Measurements from ENCODE around the gene THOC1. TPM values are rescaled to one million over a fixed set of nuclear protein-coding genes. Genes with fewer than 3 reads are reported as not detected.

Gene THOC1
- polyA plus RNA-seq, 3 donors, result 7.8 to 18.3 (median 8.9) TPM

DNA sequence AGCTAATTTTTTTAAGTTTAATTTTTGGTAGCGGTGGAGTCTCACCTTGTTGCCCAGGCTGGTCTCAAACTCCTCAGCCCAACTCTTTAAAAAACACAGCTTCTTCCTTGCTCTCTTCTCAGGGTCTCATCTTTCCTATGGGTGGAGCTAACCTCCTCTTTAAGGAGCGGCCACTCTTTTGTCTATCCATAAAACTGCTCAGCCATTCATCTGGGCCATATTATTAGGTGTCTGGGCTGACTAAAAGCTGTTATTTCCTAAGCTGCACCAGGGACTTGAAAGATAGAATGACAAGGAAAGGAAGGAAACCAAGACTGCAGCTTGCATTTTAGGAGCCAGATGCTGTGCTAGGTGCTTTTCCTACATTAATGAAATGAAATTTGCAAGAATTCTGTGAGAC is 35.8 kb upstream of the THOC1 start:
- Histone ChIP-seq H3K79me2 (ENCODE audit: insufficient read depth, low read length) (no peaks in the 10 kb centered on the region), H3K27ac (ENCODE audit: low read depth in 1 of 2, low read length in 2 of 2) (no peak overlapping the region), H3K27me3 (ENCODE audit: control insufficient read depth in 2 of 2, insufficient read depth in 2 of 2, low read length in 2 of 2) (no peaks in the 10 kb centered on the region), H3K4me2 (replicated peaks; ENCODE audit: extremely low read depth, low read length, poor library complexity, severe bottlenecking) (no peak overlapping the region), H3K9ac (ENCODE audit: insufficient read depth, low read length, poor library complexity, severe bottlenecking) (no peak overlapping the region), H3K36me3 (replicated peaks in 1 of 2; ENCODE audit: control insufficient read depth in 1 of 2, insufficient read depth in 2 of 2, low read length in 2 of 2) (no peaks in the 10 kb centered on the region), H3K4me3 (replicated peaks in 1 of 3; ENCODE audit: low read depth in 2 of 3, low read length in 3 of 3) (no peak overlapping the region), H2AFZ (ENCODE audit: insufficient read depth, low read depth, low read length, poor library complexity, severe bottlenecking) (no peak overlapping the region), H4K20me1 (ENCODE audit: insufficient read depth, low read length) (no peaks in the 10 kb centered on the region), H3K4me1 (ENCODE audit: control insufficient read depth in 1 of 2, insufficient read depth in 2 of 2, low read length in 2 of 2) (no peaks in the 10 kb centered on the region), H3K9me3 (replicated peaks in 1 of 2; ENCODE audit: control insufficient read depth in 1 of 2, insufficient read depth in 1 of 2, low read length in 2 of 2) (no peaks in the 10 kb centered on the region)
- DNase-seq, result no peak
- Mint-ChIP-seq H3K4me1 (no peaks in the 10 kb centered on the region), H3K36me3 (no peaks in the 10 kb centered on the region), H3K27ac (no peak overlapping the region), H3K27me3 (ENCODE audit: low read depth in 3 of 3) (peaks cover 0 to 4% (median 4%) of the 10 kb centered on the region in 3 donors), H3K4me3 (no peak overlapping the region), H3K9me3 (no peaks in the 10 kb centered on the region)
- no CpG with 5 or more reads among the region's 2 CpGs for WGBS (ENCODE audit: insufficient coverage)
- TF ChIP-seq, protein P1, sequence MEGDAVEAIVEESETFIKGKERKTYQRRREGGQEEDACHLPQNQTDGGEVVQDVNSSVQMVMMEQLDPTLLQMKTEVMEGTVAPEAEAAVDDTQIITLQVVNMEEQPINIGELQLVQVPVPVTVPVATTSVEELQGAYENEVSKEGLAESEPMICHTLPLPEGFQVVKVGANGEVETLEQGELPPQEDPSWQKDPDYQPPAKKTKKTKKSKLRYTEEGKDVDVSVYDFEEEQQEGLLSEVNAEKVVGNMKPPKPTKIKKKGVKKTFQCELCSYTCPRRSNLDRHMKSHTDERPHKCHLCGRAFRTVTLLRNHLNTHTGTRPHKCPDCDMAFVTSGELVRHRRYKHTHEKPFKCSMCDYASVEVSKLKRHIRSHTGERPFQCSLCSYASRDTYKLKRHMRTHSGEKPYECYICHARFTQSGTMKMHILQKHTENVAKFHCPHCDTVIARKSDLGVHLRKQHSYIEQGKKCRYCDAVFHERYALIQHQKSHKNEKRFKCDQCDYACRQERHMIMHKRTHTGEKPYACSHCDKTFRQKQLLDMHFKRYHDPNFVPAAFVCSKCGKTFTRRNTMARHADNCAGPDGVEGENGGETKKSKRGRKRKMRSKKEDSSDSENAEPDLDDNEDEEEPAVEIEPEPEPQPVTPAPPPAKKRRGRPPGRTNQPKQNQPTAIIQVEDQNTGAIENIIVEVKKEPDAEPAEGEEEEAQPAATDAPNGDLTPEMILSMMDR (IDR thresholded peaks at IDR 0.05), result no peak
- intact Hi-C loops (cut with micrococcal nuclease), result no loop called here

DNA sequence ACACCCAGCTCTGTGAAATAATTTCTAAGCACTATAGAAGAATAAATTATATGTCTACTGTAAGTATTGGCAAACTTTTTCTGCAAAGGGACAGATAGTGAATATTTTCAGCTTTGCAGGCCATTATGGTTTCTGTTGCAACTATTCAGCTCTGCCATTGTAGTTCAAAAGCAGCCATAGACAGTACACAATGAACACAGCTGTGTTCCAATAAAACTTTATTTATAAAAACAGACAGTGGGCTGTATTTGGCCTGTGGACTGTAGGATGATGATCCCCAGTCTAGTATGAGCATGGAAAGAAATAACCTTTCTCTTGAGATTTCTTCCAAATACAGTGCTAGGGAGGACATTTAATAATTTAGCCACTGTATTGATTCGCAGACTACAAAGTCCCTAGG is 35.2 kb upstream of the THOC1 start:
- Histone ChIP-seq H3K27me3 (ENCODE audit: control insufficient read depth in 2 of 2, insufficient read depth in 2 of 2, low read length in 2 of 2) (no peaks in the 10 kb centered on the region), H3K79me2 (ENCODE audit: insufficient read depth, low read length) (no peaks in the 10 kb centered on the region), H3K4me3 (replicated peaks in 1 of 3; ENCODE audit: low read depth in 2 of 3, low read length in 3 of 3) (no peak overlapping the region), H3K4me1 (ENCODE audit: control insufficient read depth in 1 of 2, insufficient read depth in 2 of 2, low read length in 2 of 2) (no peaks in the 10 kb centered on the region), H3K27ac (ENCODE audit: low read depth in 1 of 2, low read length in 2 of 2) (no peak overlapping the region), H3K9ac (ENCODE audit: insufficient read depth, low read length, poor library complexity, severe bottlenecking) (no peak overlapping the region), H3K9me3 (replicated peaks in 1 of 2; ENCODE audit: control insufficient read depth in 1 of 2, insufficient read depth in 1 of 2, low read length in 2 of 2) (no peaks in the 10 kb centered on the region), H2AFZ (ENCODE audit: insufficient read depth, low read depth, low read length, poor library complexity, severe bottlenecking) (no peak overlapping the region), H3K4me2 (replicated peaks; ENCODE audit: extremely low read depth, low read length, poor library complexity, severe bottlenecking) (no peak overlapping the region), H4K20me1 (ENCODE audit: insufficient read depth, low read length) (no peaks in the 10 kb centered on the region), H3K36me3 (replicated peaks in 1 of 2; ENCODE audit: control insufficient read depth in 1 of 2, insufficient read depth in 2 of 2, low read length in 2 of 2) (no peaks in the 10 kb centered on the region)
- intact Hi-C loops (cut with micrococcal nuclease), result no loop called here
- no peak overlapping the region for H3K27ac Mint-ChIP-seq
- no peaks in the 10 kb centered on the region for H3K36me3 Mint-ChIP-seq
- no peak overlapping the region for H3K4me3 Mint-ChIP-seq
- no CpG with 5 or more reads among the region's 1 CpG for WGBS (ENCODE audit: insufficient coverage)
- H3K9me3 Mint-ChIP-seq, result no peaks in the 10 kb centered on the region
- no peak for DNase-seq
- TF ChIP-seq, protein P1 (IDR thresholded peaks at IDR 0.05), result no peak
- H3K27me3 Mint-ChIP-seq (ENCODE audit: low read depth in 3 of 3), result peaks cover 0 to 4% (median 4%) of the 10 kb centered on the region in 3 donors
- H3K4me1 Mint-ChIP-seq, result no peaks in the 10 kb centered on the region
